Common myeloid progenitor, CD34-positive (primary cell): ENCODE measurements around the gene DIPK1C.
A peak's percentile ranks its signal among the peaks of the same experiment; 100 is the strongest.

Source experiments
- CTCF ChIA-PET: fragments of 350-600 bp; sonication (Branson Sonifier 250); formaldehyde crosslinking; loops from one replicate; lab custom pipeline; 2021; ENCODE audit warnings: antibody characterized with exemption; lab: Charles Lee
- POLR2A ChIA-PET: fragments of 350-600 bp; sonication (Branson Sonifier 250); formaldehyde crosslinking; loops from one replicate; lab custom pipeline; 2021; ENCODE audit warnings: antibody characterized with exemption; lab: Charles Lee
- DNase-seq, 3 donors: peaks; one replicate each; pipeline versions ENCODE4 v3.0.0 to v3.0.0-alpha.2; 2013
- H3K27ac ChIP-seq, 2 experiments: 1 replicate in 1 of 2; 2 replicates in 1 of 2; pipeline ENCODE4 v1.7.0; 2013; ENCODE audit warnings: inconsistent platforms in 2 of 2, low read length in 2 of 2, mild to moderate bottlenecking in 2 of 2, low read depth in 1 of 2, moderate library complexity in 1 of 2; ENCODE audit not compliant: severe bottlenecking in 2 of 2, insufficient read depth in 1 of 2, poor library complexity in 1 of 2
- H3K27me3 ChIP-seq, 5 experiments: replicated peaks in 2 of 5; 1 replicate in 3 of 5; 2 replicates in 2 of 5; pipeline versions ENCODE4 v1.6.1 to v1.7.0; 2013; ENCODE audit warnings: low read length in 4 of 5, mild to moderate bottlenecking in 2 of 5, moderate library complexity in 2 of 5, inconsistent platforms in 1 of 5; ENCODE audit not compliant: insufficient read depth in 5 of 5, control insufficient read depth in 4 of 5
- H3K36me3 ChIP-seq, 4 experiments: 1 replicate in 2 of 4; 2 replicates in 2 of 4; pipeline versions ENCODE4 v1.6.1 to v1.7.0; 2013; ENCODE audit warnings: low read length in 3 of 4, control low read depth in 1 of 4, mild to moderate bottlenecking in 1 of 4; ENCODE audit not compliant: control insufficient read depth in 4 of 4, insufficient read depth in 4 of 4
- H3K4me1 ChIP-seq, 4 experiments: 1 replicate in 3 of 4; 2 replicates in 1 of 4; pipeline versions ENCODE4 v1.6.1 to v1.7.1; 2013; ENCODE audit warnings: low read length in 3 of 4, mild to moderate bottlenecking in 3 of 4, control low read depth in 1 of 4, inconsistent platforms in 1 of 4, moderate library complexity in 1 of 4; ENCODE audit not compliant: control insufficient read depth in 4 of 4, insufficient read depth in 4 of 4; ENCODE audit errors: control extremely low read depth in 1 of 4
- H3K4me3 ChIP-seq, 7 experiments: 1 replicate in 4 of 7; 2 replicates in 3 of 7; pipeline versions ENCODE4 v1.5.1 to v1.7.0; 2013; ENCODE audit warnings: mild to moderate bottlenecking in 7 of 7, low read length in 6 of 7, moderate library complexity in 6 of 7, inconsistent platforms in 2 of 7, low read depth in 2 of 7, control low read depth in 1 of 7; ENCODE audit not compliant: insufficient read depth in 4 of 7, control insufficient read depth in 1 of 7; ENCODE audit errors: extremely low read depth in 1 of 7
- H3K9me3 ChIP-seq, 5 experiments: 1 replicate in 4 of 5; 2 replicates in 1 of 5; pipeline versions ENCODE4 v1.6.1 to v1.7.1; 2013; ENCODE audit warnings: low read length in 4 of 5, mild to moderate bottlenecking in 2 of 5, inconsistent platforms in 1 of 5, low read depth in 1 of 5, moderate library complexity in 1 of 5; ENCODE audit not compliant: control insufficient read depth in 4 of 5, insufficient read depth in 2 of 5; ENCODE audit errors: control extremely low read depth in 1 of 5
- WGBS: methylation state at CpG from one replicate; pipeline ENCODE4 v1.1.5; 2013; ENCODE audit not compliant: insufficient coverage; 5-methylcytosine and 5-hydroxymethylcytosine counted together

DIPK1C gene

DNA sequence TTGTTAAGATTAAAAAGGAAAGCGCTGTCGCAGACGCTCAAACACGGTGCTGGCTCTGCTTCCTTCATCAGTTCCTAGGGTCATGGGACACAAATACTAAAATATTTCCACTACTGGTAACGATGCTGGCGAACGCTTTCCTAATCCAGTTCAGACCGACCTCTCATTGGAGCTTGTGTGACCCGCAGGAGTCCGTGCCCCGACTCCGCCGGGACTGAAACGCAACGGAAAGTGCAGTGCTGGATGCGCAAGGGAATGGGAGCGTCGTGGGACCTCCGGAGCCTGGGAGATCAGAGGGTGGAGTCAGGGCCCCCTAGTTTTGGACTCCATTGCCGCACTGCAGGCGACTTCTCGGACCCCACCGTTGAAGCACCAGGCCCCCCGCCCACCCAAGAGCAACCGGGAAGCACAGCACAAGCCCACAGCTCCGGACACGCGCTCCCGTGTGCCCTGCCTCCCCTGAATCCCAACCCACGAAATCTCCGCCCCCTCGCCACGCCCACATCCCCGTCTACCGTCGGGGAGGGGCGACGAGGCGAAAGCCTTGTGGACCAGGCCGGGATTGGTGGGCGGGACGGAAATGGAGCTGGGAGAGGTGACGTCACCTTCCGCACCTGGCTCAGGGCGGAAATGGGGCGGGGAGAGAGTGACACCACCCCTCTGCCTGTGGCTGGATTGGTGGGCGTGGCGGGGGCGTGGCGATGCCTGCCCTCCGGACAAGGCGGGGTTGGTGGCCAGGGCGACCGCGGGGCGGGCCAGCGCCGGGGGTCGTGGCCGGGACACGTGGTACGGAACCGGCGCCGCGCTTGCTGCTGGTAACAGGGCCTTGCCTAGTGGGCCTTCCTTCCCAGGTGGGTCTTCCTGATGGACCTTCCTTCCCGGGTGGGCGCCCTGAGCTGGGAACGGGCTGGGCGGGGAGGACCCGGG is 38.7 kb upstream of the DIPK1C start, which contains the start of gene CNDP2:
Gene CNDP2, plus strand, starts transcription at position 783 of the 927 bp plus-strand sequence. CDS start 3,611 bp downstream, outside the sequence.
- ChIA-PET POLR2A (interaction anchor here (1.1 kb wide), 1 partner anchor 142 kb away, joined by 4 read pairs; no protein-coding TSS in a partner anchor), CTCF (interaction anchor here (1.0 to 7.9 kb wide), 5 partner anchors 10 to 154 kb away, joined by 3 to 102 read pairs (median 7); no protein-coding TSS in a partner anchor)
- H3K27me3 ChIP-seq: no peaks in the 10 kb centered on the region
- H3K36me3 ChIP-seq: peaks cover 0 to 6% (median 0%) of the 10 kb centered on the region in 4 experiments
- peak; percentile 98 to 99 (median 99) for DNase-seq
- peaks cover 0 to 3% (median 0%) of the 10 kb centered on the region in 5 experiments for H3K9me3 ChIP-seq
- H3K4me1 ChIP-seq: peaks cover 15 to 46% (median 35%) of the 10 kb centered on the region in 4 experiments
- H3K27ac ChIP-seq: peak within 1 kb of the TSS; percentile 74 to 91
- WGBS: under 1% methylated on average over 65 of the region's 71 CpGs
- peak within 1 kb of the TSS; percentile 81 to 96 (median 82) for H3K4me3 ChIP-seq

DNA sequence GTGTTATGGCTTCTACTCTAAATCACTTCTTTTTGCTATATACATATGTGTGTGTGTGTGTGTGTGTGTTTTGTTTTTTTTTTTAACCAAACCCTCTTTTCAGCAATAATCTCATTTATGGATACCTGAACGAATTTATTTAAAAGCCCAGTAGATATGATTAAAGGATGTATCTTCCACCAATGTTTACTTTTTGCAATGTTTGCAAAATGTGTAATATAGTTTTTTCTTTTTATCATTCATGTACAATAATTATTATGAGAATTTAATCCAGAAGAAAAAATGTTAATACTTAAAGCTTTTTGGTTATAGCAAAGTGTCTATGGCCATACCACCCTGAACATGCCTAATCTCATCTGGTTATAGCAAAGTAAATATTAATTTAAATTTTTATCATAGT is 37.4 kb upstream of the DIPK1C start:
- Histone ChIP-seq H3K4me3 (no peak overlapping the region), H3K36me3 (peaks cover 0 to 3% (median 0%) of the 10 kb centered on the region in 4 experiments), H3K4me1 (peaks cover 13 to 36% (median 30%) of the 10 kb centered on the region in 4 experiments), H3K27ac (no peak overlapping the region), H3K27me3 (no peaks in the 10 kb centered on the region), H3K9me3 (peaks cover 0 to 3% (median 0%) of the 10 kb centered on the region in 5 experiments)
- DNase-seq: no peak
- ChIA-PET POLR2A (no interaction called here), CTCF (interaction anchor here (0.7 to 7.9 kb wide), 6 partner anchors 17 to 147 kb away, joined by 3 to 102 read pairs (median 12); no protein-coding TSS in a partner anchor)
- WGBS: no CpG with 5 or more reads among the region's 1 CpG

DNA sequence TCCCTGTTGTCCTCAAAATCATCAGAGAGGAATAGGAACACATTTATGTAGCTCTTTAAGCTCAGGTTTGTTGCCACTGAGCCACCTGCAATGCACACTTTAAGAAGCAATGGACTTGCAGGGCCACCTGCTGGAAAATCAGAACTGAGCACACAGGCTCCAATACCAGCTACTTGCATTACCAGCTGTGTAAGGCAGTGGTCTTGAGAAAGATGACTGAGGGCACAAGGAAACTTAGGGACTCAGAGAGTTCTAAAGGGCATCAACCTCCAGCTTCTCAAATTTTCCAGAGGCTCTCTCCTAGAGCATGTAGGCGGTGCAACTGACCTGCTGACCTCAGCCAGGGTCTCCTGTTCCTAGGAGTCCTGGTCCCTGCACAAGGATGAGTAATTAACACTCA is 36.6 kb upstream of the DIPK1C start:
- DNase-seq: peak; percentile 83 to 93 (median 93)
- POLR2A ChIA-PET: no interaction called here
- Histone ChIP-seq H3K4me1 (peaks cover 9 to 28% (median 22%) of the 10 kb centered on the region in 4 experiments), H3K9me3 (peaks cover 0 to 3% (median 0%) of the 10 kb centered on the region in 5 experiments), H3K27ac (no peak overlapping the region), H3K27me3 (no peaks in the 10 kb centered on the region), H3K4me3 (no peak overlapping the region), H3K36me3 (peaks cover 0 to 3% (median 0%) of the 10 kb centered on the region in 4 experiments)
- CTCF ChIA-PET: interaction anchor here (0.5 to 7.9 kb wide), 28 partner anchors 9 to 332 kb away, joined by 3 to 102 read pairs (median 4); no protein-coding TSS in a partner anchor
- 56% methylated on average over 1 of the region's 1 CpG for WGBS

DNA sequence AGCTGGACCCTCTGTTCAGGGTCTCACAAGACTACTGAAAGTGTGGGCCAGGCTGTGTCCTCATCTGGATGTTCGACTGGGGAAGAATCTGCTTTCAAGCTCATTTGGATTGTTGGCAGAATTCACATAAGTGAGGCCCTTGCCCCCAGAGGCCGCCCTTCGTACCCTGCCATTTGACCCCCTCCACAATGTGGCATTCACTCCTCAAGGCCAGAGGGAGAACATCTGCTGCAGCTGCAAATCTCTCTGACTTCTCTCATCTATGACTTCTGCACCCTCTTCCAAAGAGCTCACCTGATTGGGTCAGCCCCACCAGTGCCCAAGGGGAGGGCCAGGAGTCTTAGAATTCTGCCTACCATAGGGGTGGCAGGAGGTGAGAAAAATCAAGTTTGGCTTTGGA is 35.2 kb upstream of the DIPK1C start:
- H3K9me3 ChIP-seq: peaks cover 0 to 3% (median 0%) of the 10 kb centered on the region in 5 experiments
- H3K4me3 ChIP-seq: no peak overlapping the region
- ChIA-PET CTCF (interaction anchor here (0.8 to 7.9 kb wide), 9 partner anchors 33 to 301 kb away, joined by 3 to 102 read pairs (median 9); no protein-coding TSS in a partner anchor), POLR2A (no interaction called here)
- peaks cover 6 to 14% (median 12%) of the 10 kb centered on the region in 4 experiments for H3K4me1 ChIP-seq
- H3K36me3 ChIP-seq: no peaks in the 10 kb centered on the region
- no peaks in the 10 kb centered on the region for H3K27me3 ChIP-seq
- 84% methylated on average over 2 of the region's 3 CpGs for WGBS
- no peak for DNase-seq
- no peak overlapping the region for H3K27ac ChIP-seq

DNA sequence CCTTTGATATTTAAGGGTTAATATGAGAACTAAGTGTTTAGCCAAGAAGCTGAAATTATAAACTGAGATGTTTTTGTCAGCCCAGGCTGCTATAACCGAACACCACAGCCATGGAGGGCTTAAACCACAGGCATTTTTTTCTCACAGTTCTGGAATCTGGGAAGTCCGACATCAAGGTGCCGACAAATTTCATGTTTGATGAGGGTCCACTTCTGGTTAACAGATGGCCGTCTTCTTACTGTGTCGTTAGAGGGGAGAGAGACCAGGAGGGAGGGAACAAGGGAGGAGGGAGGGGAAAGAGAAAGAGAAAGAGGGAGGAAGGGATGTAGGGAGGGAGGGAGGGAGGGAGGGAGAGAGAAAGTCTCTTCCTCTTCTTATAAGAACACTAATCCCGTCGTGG is 32.6 kb upstream of the DIPK1C start:
- CTCF ChIA-PET: interaction anchor here (1.7 kb wide), 1 partner anchor 136 kb away, joined by 4 read pairs; no protein-coding TSS in a partner anchor
- 84% methylated on average over 3 of the region's 7 CpGs for WGBS
- POLR2A ChIA-PET: no interaction called here

DNA sequence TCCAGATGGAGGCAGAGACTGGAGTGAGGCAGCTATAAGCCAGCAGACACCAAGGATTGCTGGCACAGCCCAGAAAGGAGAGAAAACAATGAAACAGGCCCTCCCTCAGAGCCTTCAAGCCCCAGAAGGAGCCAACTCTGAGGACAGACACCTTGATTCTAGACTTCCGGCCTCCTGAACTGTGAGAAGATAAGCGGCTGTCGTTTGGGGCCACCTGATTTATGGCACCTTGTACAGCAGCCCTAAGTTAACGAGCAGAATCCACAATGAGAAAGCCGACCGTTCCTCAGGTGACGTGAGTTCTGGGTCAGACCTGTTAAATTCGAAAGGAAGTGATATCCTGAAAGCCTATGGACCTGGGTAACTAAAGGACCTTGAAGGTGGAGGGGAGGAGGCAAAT is 31.8 kb upstream of the DIPK1C start:
- peaks cover 5 to 16% (median 16%) of the 10 kb centered on the region in 4 experiments for H3K4me1 ChIP-seq
- H3K4me3 ChIP-seq: no peak overlapping the region
- H3K27ac ChIP-seq: no peak overlapping the region
- H3K9me3 ChIP-seq: peaks cover 0 to 3% (median 0%) of the 10 kb centered on the region in 5 experiments
- WGBS: 97% methylated on average over 8 of the region's 8 CpGs
- DNase-seq: no peak
- H3K27me3 ChIP-seq: peaks cover 0 to 2% (median 0%) of the 10 kb centered on the region in 5 experiments
- ChIA-PET CTCF (interaction anchor here (0.6 to 1.7 kb wide), 2 partner anchors 124 to 135 kb away, joined by 4 read pairs; no protein-coding TSS in a partner anchor), POLR2A (no interaction called here)
- H3K36me3 ChIP-seq: no peaks in the 10 kb centered on the region

More for the DNA sequence above, 32.6 kb upstream of the DIPK1C start:
- H3K27me3 ChIP-seq: peaks cover 0 to 2% (median 0%) of the 10 kb centered on the region in 5 experiments
- no peaks in the 10 kb centered on the region for H3K36me3 ChIP-seq
- peaks cover 0 to 3% (median 0%) of the 10 kb centered on the region in 5 experiments for H3K9me3 ChIP-seq
- no peak overlapping the region for H3K27ac ChIP-seq
- no peak for DNase-seq
- H3K4me3 ChIP-seq: no peak overlapping the region
- H3K4me1 ChIP-seq: peaks cover 5 to 12% (median 12%) of the 10 kb centered on the region in 4 experiments
